ENCODE measurements around the gene CNDP1.

Gene CNDP1

DNA sequence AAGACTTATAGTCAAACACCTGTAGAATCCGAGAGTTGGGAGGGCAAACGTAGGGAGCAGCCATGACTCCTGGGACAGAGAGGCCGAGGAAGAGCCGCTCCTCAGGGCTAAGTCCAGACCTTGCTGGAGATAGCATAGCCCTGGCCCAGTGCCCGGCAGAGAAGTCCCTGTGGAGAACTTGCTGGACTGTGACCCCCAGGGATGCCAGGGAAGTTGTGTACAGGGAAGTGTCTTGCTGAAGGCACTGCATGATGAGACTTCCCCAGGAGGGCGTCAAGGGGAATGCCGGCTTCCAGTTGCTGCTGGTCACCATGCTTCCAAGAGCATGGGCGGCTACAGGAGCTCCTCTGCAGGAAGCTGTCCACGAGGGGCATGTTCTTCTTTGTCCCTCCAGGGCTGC, 8.6 kb upstream of the CNDP1 start:
- no peak for TF ChIP-seq CEBPB (IDR thresholded peaks at IDR 0.05)

DNA sequence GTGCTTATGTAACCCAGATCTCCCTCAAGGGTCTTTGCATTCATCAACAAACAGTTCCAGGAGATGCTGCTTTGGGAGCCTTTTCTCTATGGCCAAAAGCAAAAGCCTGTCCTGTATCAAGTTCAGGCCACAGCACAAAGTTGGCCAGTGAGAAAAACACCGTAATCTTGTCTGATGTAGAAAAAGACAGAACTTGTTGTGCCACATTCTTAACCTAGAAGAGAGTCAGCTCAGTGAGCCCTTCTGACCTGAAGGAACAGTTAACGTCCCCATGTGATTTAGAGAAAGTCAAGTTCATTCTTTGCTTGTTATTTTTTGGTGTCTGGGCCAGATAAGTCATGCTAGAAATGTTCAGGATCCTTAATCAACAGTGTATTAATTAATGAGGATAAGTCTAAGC, 7.8 kb upstream of the CNDP1 start:
- TF ChIP-seq, protein P1, sequence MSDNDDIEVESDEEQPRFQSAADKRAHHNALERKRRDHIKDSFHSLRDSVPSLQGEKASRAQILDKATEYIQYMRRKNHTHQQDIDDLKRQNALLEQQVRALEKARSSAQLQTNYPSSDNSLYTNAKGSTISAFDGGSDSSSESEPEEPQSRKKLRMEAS (IDR thresholded peaks at IDR 0.05): no peak
- TF ChIP-seq RAD21 (IDR thresholded peaks at IDR 0.05; ENCODE audit: low read depth) (no peak), NFIC (IDR thresholded peaks at IDR 0.05) (no peak), EP300 (IDR thresholded peaks at IDR 0.05; ENCODE audit: borderline replicate concordance) (no peak), EGR1 (IDR thresholded peaks at IDR 0.05) (no peak), TCF12 (IDR thresholded peaks at IDR 0.05; ENCODE audit: low read depth) (no peak), ZBTB7A (IDR thresholded peaks at IDR 0.05; ENCODE audit: low read depth) (no peak), FOXM1 (IDR thresholded peaks at IDR 0.05; ENCODE audit: borderline replicate concordance, low read depth) (no peak), TEAD4 (IDR thresholded peaks at IDR 0.05) (no peak), CEBPB (IDR thresholded peaks at IDR 0.05) (no peak), TAF1 (IDR thresholded peaks at IDR 0.05; ENCODE audit: low read depth) (no peak), YY1 (IDR thresholded peaks at IDR 0.05; ENCODE audit: low read depth) (no peak), CREB1 (IDR thresholded peaks at IDR 0.05; ENCODE audit: low read depth) (no peak)
- TF ChIP-seq, protein P2, sequence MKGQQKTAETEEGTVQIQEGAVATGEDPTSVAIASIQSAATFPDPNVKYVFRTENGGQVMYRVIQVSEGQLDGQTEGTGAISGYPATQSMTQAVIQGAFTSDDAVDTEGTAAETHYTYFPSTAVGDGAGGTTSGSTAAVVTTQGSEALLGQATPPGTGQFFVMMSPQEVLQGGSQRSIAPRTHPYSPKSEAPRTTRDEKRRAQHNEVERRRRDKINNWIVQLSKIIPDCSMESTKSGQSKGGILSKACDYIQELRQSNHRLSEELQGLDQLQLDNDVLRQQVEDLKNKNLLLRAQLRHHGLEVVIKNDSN (IDR thresholded peaks at IDR 0.05): no peak
- TF ChIP-seq, protein P3, sequence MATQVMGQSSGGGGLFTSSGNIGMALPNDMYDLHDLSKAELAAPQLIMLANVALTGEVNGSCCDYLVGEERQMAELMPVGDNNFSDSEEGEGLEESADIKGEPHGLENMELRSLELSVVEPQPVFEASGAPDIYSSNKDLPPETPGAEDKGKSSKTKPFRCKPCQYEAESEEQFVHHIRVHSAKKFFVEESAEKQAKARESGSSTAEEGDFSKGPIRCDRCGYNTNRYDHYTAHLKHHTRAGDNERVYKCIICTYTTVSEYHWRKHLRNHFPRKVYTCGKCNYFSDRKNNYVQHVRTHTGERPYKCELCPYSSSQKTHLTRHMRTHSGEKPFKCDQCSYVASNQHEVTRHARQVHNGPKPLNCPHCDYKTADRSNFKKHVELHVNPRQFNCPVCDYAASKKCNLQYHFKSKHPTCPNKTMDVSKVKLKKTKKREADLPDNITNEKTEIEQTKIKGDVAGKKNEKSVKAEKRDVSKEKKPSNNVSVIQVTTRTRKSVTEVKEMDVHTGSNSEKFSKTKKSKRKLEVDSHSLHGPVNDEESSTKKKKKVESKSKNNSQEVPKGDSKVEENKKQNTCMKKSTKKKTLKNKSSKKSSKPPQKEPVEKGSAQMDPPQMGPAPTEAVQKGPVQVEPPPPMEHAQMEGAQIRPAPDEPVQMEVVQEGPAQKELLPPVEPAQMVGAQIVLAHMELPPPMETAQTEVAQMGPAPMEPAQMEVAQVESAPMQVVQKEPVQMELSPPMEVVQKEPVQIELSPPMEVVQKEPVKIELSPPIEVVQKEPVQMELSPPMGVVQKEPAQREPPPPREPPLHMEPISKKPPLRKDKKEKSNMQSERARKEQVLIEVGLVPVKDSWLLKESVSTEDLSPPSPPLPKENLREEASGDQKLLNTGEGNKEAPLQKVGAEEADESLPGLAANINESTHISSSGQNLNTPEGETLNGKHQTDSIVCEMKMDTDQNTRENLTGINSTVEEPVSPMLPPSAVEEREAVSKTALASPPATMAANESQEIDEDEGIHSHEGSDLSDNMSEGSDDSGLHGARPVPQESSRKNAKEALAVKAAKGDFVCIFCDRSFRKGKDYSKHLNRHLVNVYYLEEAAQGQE (IDR thresholded peaks at IDR 0.05; ENCODE audit: low read depth): no peak

DNA sequence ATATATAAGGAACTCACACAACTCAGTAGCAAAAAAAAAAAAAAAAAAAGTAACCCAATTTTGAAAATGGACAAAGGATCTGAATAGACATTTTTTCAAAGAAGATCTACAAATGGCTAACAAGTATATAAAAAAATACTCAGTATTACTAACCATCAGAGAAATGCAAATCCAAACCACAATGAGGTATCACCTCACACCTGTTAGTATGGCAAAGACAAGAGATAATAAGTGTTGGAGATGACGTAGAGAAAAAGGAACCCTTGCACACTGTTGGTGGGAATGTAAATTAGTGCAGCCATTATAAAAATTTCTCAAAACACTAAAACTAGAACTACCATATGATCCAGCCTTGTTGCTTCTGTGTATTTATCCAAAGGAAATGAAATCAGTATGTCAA, 5.8 kb upstream of the CNDP1 start:
- no peak for TF ChIP-seq ZBTB7A (IDR thresholded peaks at IDR 0.05; ENCODE audit: low read depth)

DNA sequence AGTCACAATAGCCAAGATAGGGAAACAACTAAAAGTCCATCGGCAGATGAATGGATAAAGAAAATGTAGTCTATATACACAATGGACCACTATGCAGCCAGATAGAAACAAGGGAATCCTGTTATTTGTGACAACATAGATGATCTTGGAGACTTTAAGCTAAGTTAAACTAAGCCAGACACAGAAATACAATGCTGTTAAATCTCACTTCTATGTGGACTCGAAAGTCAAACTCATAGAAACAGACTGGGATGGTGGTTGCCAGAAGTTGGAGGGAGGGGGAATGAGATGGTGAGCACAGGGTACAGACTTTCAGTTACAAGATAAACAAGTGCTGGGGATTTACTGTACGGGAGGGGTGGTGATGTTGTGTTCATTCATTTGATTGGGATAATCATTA, 5.4 kb upstream of the CNDP1 start:
- TF ChIP-seq FOXM1 (IDR thresholded peaks at IDR 0.05; ENCODE audit: borderline replicate concordance, low read depth): no peak
- no peak for TF ChIP-seq CREB1 (IDR thresholded peaks at IDR 0.05; ENCODE audit: low read depth)
- TF ChIP-seq ZBTB7A (IDR thresholded peaks at IDR 0.05; ENCODE audit: low read depth): no peak
- TF ChIP-seq, protein P2 (IDR thresholded peaks at IDR 0.05): no peak
- TF ChIP-seq EP300 (IDR thresholded peaks at IDR 0.05; ENCODE audit: borderline replicate concordance): no peak
- TF ChIP-seq, protein P1 (IDR thresholded peaks at IDR 0.05): no peak
- no peak for TF ChIP-seq TCF12 (IDR thresholded peaks at IDR 0.05; ENCODE audit: low read depth)
- TF ChIP-seq TEAD4 (IDR thresholded peaks at IDR 0.05): no peak
- no peak for TF ChIP-seq TAF1 (IDR thresholded peaks at IDR 0.05; ENCODE audit: low read depth)
- TF ChIP-seq, protein P3 (IDR thresholded peaks at IDR 0.05; ENCODE audit: low read depth): no peak
- TF ChIP-seq CEBPB (IDR thresholded peaks at IDR 0.05): no peak
- TF ChIP-seq NFIC (IDR thresholded peaks at IDR 0.05): no peak
- TF ChIP-seq EGR1 (IDR thresholded peaks at IDR 0.05): no peak

DNA sequence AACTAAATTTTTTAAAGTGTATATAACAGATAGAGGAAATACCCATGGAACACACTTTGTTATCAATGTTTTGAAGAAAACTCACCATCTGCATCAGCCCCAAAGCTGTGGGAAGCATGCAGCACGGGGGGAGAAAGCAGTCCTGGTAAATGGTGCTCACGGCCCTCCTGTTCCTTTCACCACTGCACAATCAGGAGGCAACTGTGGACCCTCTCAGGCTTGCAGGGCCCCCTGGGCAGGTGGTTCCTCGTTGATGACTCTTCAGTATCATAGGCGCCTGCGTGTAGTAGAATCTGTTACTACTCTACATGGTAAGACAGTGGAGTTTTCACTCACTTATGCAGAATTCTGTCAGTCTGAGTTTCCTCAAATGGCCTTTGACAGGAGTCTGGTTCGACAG, 4.9 kb upstream of the CNDP1 start:
- TF ChIP-seq TCF12 (IDR thresholded peaks at IDR 0.05; ENCODE audit: low read depth): no peak
- no peak for TF ChIP-seq NFIC (IDR thresholded peaks at IDR 0.05)
- TF ChIP-seq CEBPB (IDR thresholded peaks at IDR 0.05): no peak
- TF ChIP-seq, protein P3 (IDR thresholded peaks at IDR 0.05; ENCODE audit: low read depth): no peak
- TF ChIP-seq EP300 (IDR thresholded peaks at IDR 0.05; ENCODE audit: borderline replicate concordance): no peak
- TF ChIP-seq EGR1 (IDR thresholded peaks at IDR 0.05): no peak
- TF ChIP-seq, protein P1 (IDR thresholded peaks at IDR 0.05): no peak
- TF ChIP-seq TEAD4 (IDR thresholded peaks at IDR 0.05): no peak
- no peak for TF ChIP-seq ZBTB7A (IDR thresholded peaks at IDR 0.05; ENCODE audit: low read depth)
- TF ChIP-seq CREB1 (IDR thresholded peaks at IDR 0.05; ENCODE audit: low read depth): no peak
- no peak for TF ChIP-seq RAD21 (IDR thresholded peaks at IDR 0.05; ENCODE audit: low read depth)
- no peak for TF ChIP-seq YY1 (IDR thresholded peaks at IDR 0.05; ENCODE audit: low read depth)
- TF ChIP-seq, protein P2 (IDR thresholded peaks at IDR 0.05): no peak

Measured in Ishikawa (cell line).